HG03066 (cell line): ENCODE measurements around the gene POM121.
"Not testable (repeated sequence)": the region's sequence is repeated elsewhere in the genome, so short reads cannot be mapped to it uniquely, and the experiment has no call there.

Experiments
- ATAC-seq: cut with Tn5 transposase; IDR thresholded peaks from one replicate; pipeline ENCODE4 v1.9.1; 2021; ENCODE audit warnings: low read depth; ENCODE audit not compliant: unreplicated experiment

POM121 gene

DNA sequence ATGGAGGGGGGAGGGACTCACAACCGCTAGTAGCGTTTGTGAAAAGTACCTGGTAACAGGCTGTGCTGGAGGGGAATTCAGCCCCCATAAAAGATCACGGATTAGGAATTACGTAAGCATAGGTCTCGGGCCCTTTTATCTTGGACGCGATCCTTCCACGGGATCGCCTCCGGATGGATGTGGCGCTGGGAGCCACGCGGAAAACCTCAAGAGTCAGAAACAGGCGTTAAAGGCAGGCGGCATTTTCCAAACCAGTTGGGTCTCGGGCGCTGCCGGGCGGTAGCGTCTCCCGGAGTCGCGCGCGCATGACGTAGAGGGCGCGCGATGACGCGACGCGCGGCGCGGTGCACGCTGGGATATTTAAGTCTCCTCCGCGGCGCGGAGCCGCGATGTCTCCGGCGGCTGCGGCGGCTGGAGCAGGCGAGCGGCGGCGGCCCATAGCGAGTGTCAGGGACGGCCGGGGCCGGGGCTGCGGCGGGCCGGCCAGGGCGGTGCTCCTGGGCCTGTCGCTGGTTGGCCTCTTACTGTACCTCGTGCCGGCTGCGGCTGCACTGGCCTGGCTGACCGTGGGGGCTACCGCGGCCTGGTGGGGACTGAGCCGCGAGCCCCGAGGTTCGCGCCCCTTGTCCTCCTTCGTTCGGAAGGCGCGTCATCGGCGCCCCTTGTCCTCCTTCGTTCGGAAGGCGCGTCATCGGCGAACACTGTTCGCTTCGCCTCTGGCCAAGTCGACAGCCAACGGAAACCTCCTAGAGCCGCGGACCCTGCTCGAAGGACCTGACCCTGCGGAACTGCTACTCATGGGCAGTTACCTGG lies at the start of gene POM121:
Gene POM121, plus strand, starts transcription at position 363 of the 813 bp plus-strand sequence. Its CDS starts 27 bp downstream, at position 390.
- peak; percentile 83 for ATAC-seq

DNA sequence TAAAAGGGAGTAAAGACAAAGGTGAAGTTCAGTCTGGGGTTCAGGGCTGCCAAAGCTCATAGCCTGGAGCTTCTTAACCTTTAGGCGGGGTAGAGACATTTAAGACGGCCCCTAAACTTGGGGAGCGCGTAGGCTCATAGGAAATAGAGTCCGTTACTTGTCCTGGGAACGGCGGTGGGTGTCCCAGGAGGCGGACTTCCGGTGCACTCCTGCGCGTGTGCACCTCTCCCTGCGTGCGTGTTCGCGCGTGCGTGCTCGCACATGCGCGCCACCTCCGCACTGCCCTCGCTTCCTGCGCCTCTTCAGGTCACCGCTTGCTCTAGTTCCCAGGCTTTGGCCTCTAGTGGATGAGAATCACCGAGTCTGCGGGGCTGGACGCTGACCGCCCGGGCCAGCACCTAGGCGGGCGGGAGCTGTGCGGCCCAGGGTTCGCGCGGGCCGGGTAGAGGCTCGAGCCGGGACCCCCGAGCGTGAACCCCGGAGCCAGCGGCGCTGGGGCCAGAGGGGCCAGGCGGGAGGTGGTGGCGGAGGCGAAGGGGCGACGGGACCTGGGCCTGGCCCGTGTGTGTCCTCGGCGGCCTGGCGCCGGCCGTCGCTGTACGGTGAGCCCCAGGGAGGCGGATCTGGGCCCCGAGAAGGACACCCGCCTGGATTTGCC lies 45.7 kb upstream of the POM121 start:
- peak; percentile 96 for ATAC-seq

- not testable (repeated sequence) for ATAC-seq
These were observed 45.1 kb upstream of the POM121 start for GRCh38 chr7:72879737-72880215.

DNA sequence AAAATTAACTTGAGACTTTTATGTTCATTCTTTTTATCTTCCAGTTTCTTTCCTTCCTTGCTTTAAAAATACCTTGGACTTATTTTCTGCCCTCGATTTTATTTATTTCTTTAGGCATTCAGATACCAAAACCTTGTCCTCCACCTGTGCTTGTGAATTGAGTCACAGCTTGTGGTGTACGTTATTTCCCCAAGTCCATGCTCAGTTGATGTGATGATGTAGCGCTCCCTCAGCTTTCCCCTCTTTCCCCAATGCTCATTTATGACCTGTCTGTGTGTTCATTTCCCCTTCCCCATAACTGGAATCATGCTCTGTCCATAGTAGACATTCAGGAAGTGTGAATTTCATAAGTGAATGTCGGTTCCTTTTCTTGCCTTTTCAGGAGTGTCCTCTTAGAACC lies 33.1 kb upstream of the POM121 start:
- ATAC-seq = not testable (repeated sequence)

DNA sequence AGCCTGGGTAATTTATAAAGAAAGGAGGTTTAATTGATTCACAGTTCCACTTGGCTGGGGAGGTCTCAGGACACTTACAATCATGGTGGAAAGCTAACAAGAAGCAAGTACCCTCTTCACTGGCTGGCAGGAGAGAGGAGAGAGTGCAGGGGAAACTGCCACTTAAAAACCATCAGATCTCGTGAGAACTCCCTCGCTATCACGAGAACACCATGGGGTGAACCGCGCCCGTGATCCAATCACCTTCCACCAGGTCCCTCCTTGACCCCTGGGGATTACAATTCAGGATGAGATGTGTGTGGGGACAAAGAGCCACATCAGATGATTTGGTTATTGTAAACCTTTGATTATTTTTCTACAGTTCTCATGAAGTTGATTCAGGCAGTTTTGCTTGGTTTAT lies 20.2 kb upstream of the POM121 start:
- ATAC-seq = not testable (repeated sequence)

GRCh38 chr7:72908422-72908821 lies 16.5 kb upstream of the POM121 start:
- ATAC-seq = not testable (repeated sequence)

DNA sequence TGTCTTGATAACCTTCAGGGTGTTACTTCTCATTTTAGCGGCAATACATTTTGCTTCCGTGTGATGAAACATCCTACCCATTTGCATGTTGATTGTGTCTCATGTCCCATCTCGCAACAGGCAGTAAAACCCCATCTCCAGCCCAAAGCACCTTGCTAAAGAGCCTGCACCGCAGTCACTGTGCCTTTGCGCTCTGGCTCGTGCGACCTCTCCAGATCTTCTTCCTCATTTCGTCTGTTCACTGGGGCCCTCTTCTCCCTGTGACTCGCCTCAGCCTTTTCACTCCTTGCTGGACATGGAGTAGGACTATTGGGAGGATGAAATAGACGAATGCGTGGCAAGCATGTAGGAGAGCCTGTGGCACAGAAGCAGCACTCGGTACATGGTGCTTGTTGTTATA lies 13.5 kb upstream of the POM121 start:
- ATAC-seq = not testable (repeated sequence)

DNA sequence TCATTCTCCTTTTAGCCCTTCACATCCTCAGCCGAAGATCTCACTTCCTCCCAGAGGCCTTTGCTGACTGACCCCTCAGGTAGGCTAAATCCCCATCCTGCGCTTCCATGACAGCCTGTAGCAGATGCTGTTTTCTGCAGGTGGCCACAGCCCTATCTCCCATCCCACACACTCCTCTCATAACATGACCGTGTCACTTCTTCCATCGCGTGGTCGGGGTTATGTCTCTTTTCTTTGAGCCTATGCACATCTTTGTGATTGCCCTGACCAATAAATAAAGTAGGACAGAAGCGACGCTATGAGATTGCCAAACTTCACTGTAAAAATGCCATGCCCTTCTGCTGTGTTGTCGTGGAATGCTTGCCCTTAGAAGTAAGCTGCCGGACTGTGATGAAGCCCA lies 11.1 kb upstream of the POM121 start:
- ATAC-seq = not testable (repeated sequence)

GRCh38 chr7:72914756-72915525 lies 10.0 kb upstream of the POM121 start:
- ATAC-seq = not testable (repeated sequence)

DNA sequence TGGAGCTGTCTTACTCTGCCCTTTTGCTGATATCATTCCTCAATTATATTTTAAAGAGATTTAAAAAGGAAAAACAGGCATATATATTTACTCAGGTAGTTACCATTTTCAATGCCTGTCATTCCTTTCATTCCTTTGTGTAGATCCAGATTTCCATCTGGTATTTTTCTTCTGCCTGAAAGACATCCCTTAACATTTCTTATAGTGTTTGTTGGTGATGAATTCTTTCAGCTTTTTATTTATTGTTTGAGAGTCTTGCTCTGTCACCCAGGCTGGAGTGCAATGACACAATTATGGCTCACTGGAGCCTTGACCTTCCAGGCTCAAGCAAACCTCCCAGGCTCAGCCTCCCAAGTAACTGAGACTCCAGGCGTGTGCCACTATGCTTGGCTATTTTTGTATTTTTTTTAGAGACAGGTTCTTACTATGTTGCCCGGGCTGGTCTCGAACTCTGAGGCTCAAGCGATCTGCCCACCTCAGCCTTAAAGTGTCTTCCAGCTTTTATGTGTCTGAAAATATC lies 5.6 kb upstream of the POM121 start:
- no peak for ATAC-seq

DNA sequence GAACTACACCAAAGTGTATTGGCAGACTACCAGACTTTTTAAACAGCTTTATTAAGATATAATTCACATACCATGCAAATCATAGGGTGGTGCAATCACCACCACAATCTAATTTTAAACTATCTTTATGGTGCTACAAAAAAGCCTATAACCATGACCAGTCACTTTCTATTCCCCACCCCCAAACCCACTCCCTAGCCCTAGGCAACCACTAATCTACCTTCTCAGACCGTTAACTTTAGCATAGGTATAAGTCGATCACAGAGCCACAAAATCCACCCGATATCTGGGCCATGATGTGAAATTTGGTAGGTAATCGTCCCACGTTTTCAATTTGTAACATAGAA lies 536 bp upstream of the POM121 start:
- peak; percentile 16 for ATAC-seq

GRCh38 chr7:72925546-72926120 lies 738 bp downstream of the POM121 start:
- ATAC-seq = no peak

DNA sequence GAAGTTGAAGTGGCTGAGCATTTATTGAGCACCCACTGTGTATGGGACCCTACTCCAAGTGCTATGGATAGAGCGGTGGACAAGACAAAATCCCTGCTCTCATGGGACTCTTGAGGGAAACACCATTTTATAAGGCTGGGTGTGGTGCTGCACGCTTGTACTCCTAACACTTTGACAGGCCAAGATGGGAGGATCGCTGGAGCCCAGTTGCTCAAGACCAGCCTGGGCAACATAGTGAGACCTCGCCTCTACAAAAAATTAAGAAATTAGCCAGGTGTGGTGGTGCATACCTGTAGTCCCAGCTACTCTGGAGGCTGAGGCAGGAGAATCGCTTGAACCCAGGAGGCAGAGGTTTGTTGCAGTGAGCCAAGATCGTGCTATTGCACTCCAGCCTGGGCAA lies 2.9 kb downstream of the POM121 start:
- not testable (repeated sequence) for ATAC-seq

DNA sequence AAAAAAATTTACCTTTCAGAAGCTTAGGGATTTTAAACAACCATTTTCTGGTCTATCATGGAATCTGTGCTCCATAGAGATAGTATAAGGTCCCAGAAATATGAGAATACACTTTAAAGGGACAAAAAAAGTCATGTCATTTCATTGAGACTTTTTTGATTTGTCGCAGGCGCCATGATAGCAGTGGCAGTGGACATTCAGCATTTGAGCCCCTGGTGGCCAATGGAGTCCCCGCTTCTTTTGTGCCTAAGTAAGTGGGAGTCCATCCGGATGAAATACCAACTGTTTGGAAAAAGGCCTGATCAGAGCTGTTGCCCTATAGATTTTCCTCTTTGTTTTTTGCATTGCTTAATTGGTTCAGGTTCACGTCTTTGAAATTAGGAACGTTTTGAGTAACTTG lies 3.3 kb downstream of the POM121 start:
- not testable (repeated sequence) for ATAC-seq

DNA sequence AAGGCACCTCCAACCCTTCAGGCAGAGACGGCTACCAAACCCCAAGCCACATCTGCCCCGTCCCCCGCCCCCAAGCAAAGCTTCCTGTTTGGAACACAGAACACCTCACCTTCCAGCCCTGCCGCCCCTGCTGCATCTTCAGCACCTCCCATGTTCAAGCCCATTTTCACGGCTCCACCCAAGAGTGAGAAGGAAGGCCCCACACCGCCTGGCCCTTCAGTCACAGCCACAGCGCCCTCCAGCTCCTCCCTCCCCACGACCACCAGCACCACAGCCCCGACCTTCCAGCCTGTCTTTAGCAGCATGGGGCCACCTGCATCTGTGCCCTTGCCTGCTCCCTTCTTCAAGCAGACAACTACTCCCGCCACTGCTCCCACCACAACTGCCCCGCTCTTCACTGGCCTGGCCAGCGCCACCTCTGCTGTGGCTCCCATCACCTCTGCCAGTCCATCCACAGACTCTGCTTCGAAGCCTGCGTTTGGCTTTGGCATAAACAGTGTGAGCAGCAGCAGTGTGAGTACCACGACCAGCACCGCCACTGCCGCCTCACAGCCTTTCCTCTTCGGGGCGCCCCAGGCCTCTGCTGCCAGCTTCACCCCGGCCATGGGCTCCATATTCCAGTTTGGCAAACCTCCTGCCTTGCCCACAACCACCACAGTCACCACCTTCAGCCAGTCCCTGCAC lies 17.3 kb downstream of the POM121 start:
- not testable (repeated sequence) for ATAC-seq

- ATAC-seq = not testable (repeated sequence)
These were observed 18.1 kb downstream of the POM121 start for GRCh38 chr7:72942956-72943355.

DNA sequence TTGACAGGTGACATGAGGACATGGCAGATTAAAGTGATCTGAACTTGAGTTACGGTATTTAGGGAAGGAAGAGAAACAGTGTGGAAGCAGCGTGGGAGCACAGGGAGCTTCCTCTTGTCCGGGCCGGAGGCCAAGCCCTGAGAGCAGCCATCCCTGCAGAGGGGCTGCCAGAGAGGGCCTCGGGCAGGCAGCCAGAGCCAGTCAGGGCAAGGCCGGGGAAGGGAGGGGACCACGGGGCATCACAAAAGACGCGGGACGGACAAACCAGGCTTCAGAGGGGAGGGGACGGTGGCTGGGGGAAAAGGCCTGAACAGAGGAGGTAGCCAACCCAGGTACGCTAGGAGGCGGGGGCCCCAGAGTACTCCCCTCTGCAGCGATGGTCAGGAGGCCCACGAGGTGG lies 20.0 kb downstream of the POM121 start:
- ATAC-seq = not testable (repeated sequence)

DNA sequence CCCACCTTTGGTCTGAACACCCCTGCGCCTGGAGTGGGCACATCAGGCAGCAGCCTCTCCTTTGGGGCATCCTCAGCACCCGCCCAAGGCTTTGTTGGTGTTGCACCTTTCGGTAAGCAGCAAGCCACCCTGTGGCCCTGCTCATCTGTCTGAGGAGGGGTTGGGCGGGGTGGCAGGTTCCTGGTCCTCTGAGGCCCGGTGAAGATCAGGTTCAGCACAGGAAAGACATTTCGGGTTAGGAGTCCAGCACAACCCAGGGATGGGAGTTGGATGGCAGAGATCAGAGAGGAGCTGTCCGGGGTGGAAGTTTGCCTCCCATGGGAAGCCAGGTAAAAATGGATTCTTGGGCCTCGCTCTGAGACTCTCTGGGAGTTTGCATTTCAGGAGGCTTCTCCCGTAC lies 20.7 kb downstream of the POM121 start:
- not testable (repeated sequence) for ATAC-seq

GRCh38 chr7:72946130-72946745 lies 21.3 kb downstream of the POM121 start:
- ATAC-seq = not testable (repeated sequence)
